GM21381 (cell line): Measurements from ENCODE around the gene NELL1.

Experiments
- ATAC-seq: cut with Tn5 transposase; IDR thresholded peaks from one replicate; pipeline ENCODE4 v1.9.1; 2021; ENCODE audit warnings: mild to moderate bottlenecking, moderate library complexity; ENCODE audit not compliant: unreplicated experiment

NELL1 gene

DNA sequence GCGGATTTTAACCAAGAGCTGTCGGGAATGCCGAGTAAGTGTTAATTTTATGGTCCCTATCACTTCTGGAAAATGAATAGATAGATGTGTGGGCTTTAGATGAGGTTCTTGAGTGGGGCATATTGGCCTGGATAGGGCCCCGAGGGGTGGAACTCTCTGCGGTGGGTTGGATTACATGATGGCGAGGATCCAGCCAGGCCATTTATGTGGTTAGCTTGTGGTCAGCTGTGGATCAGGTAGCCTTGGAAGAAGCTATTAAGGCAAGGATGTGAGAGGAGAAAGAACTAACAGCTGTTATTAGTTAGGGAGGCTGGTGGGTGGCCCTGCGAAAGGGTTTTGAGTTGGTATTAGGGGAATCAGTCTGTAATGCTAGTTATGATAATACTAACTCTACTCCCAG lies 268.4 kb downstream of the NELL1 start:
- no peak for ATAC-seq

DNA sequence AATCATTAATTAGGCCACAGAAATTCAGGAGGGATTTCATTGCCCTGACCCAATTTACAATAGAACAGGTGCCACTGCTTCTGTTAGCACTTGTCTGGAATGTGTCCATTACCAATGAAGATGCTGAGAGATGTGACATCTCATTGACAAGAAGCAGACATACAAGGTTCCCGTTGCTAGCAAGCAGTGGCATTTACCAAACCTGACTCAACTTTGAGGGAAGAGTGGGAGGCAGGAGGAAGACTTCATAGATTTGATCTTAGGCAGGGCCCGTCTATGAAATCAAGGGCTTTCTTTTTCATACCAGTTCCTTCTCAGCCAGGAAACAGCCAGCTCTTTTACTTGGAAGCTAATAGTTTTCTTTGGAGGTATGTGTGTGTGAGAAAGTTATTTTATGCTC lies 280.2 kb downstream of the NELL1 start:
- no peak for ATAC-seq

GRCh38 chr11:20962581-20962980 lies 293.2 kb downstream of the NELL1 start:
- ATAC-seq = no peak

DNA sequence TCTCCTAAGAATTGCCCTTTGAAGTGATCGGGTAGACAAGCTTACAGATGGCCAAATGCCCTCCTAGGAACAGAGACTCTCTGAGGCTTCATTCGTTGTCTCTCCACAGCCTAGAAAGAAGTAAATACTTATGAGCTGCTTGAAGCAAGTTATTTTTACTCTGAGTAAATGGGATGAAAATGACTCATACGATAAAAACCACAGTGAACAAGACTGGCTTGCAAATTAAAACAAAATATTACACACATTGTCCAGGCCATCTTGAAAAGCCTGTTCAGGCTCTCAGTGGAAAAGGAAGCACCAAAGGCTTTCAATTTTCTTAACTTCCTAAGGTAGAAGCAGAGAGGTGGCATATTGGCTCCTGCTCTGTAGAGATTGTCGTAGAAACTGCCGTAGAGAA lies 294.2 kb downstream of the NELL1 start:
- ATAC-seq = no peak

GRCh38 chr11:20964985-20965384 lies 295.6 kb downstream of the NELL1 start:
- ATAC-seq = no peak

GRCh38 chr11:20966489-20966888 lies 297.1 kb downstream of the NELL1 start:
- no peak for ATAC-seq

GRCh38 chr11:20973940-20974559 lies 304.7 kb downstream of the NELL1 start:
- ATAC-seq = no peak

DNA sequence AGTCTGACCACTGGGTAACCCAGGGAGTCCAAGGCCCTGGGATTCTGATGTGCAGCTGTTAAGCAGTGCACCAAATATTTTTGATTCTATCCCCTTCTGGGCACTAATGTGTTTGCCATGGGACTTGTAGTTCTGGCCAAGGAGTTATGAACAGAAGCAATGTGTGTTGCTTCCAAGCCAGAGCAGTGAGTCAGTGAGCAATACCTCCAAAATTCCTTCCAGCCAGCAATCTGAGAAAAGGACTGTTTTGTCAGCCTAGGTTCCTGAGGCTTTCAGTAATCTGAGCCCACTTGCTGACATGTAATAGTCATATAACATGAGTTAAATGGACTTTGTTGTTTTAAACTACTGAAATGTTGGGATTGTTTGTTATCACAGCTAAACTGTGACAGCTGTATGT lies 311.4 kb downstream of the NELL1 start:
- no peak for ATAC-seq

- no peak for ATAC-seq
Observed at GRCh38 chr11:20990447-20990846, 321.1 kb downstream of the NELL1 start.

DNA sequence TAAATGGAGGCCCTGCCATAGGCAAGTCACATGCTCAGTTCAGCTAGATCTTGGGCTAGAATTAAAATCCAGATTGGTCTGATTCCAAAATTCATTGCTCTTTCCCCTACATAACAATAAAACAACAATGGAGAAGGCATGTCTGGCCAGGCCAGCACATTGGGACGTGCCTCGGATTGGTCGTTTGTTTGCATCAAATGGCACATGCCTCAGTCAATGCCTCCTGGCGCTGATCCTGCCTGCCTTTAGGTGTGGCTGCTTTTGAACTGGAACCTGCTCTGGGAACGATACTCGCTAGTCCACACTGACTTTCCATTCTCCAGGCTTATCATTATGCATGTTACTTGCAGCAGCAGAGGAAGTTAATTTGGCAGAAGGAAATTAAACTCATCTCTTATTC lies 322.1 kb downstream of the NELL1 start:
- no peak for ATAC-seq

DNA sequence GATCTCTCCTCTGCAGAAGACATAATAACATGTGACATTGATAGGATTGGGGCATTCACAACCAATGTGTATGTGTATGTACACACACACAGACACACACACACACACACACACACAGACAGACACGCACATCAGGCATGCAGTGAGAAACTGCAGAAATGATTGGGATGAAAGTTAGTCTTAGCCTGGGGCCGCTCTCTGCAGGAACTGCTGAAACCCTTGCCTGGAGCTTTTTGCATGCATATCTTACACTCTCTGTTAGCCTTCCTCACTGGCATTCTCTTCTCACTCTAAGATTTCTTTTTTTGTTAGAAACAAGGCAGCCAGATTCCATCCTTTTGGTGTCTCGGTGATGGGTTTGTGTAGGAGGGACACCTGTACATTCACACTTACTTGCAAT lies 337.9 kb downstream of the NELL1 start:
- no peak for ATAC-seq

GRCh38 chr11:21018248-21018647 lies 348.9 kb downstream of the NELL1 start:
- no peak for ATAC-seq

- ATAC-seq = no peak
Observed at GRCh38 chr11:21026685-21027084, 357.3 kb downstream of the NELL1 start.

GRCh38 chr11:21037850-21038249 lies 368.5 kb downstream of the NELL1 start:
- ATAC-seq = no peak

- no peak for ATAC-seq
Observed at GRCh38 chr11:21038801-21039200, 369.4 kb downstream of the NELL1 start.

- ATAC-seq = no peak
Observed at GRCh38 chr11:21040630-21041029, 371.2 kb downstream of the NELL1 start.

- ATAC-seq = no peak
Observed at GRCh38 chr11:21048626-21049025, 379.2 kb downstream of the NELL1 start.

GRCh38 chr11:21053466-21053865 lies 384.1 kb downstream of the NELL1 start:
- ATAC-seq = no peak

- ATAC-seq = no peak
Observed at GRCh38 chr11:21056644-21057043, 387.3 kb downstream of the NELL1 start.

- ATAC-seq = no peak
Observed at GRCh38 chr11:21059879-21060278, 390.5 kb downstream of the NELL1 start.

- ATAC-seq = no peak
Observed at GRCh38 chr11:21066030-21066429, 396.6 kb downstream of the NELL1 start.

GRCh38 chr11:21068886-21069285 lies 399.5 kb downstream of the NELL1 start:
- ATAC-seq = no peak

- no peak for ATAC-seq
Observed at GRCh38 chr11:21069909-21070308, 400.5 kb downstream of the NELL1 start.
